ENCODE measurements around the gene UBQLN3.

UBQLN3 gene

GRCh38 chr11:5509803-5510202 is at the start of gene UBQLN3:
Gene UBQLN3, minus strand, starts transcription at chr11:5509957. Its CDS starts 399 bp downstream, at chr11:5509558.
- no peak within 1 kb of the TSS for H3K4me3 ChIP-seq (ENCODE audit: low read depth, low read length)
- DNase-seq (ENCODE audit: low read depth), result no peak

- H3K4me3 ChIP-seq (ENCODE audit: low read depth, low read length), result no peak overlapping the region
- no peak for DNase-seq (ENCODE audit: low read depth)
Observed at GRCh38 chr11:5557751-5558150, 48.0 kb upstream of the UBQLN3 start.

DNA sequence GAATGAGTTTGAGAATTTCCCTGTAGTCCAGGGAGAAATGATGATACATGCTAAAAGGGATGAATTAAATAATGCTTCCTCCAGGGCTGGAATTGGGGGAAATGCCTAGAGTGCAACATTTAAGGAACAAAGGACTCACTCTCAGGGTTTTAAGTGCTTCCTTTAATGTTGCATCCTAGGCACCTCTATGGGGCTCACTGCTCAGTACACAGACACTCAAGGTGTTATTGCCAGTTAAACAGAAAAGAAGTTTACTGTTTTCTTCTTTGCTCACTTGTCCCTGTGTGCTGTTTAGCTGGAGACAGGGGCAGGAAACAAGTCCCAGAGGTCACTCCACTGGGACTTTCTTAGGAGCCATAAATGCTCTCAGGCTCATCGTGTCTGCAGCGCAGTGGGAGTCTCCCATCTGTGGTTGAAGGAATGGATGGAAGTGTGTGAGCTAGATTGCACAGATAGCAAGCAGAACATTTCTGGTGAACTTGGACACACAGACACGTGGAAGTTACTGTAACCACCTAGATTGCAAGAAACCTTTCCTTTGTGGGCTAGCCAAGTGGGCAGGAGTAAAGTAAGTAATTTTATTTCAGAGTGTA is 46.9 kb upstream of the UBQLN3 start:
- DNase-seq (ENCODE audit: low read depth), result no peak
- H3K4me3 ChIP-seq (ENCODE audit: low read depth, low read length), result no peak overlapping the region

DNA sequence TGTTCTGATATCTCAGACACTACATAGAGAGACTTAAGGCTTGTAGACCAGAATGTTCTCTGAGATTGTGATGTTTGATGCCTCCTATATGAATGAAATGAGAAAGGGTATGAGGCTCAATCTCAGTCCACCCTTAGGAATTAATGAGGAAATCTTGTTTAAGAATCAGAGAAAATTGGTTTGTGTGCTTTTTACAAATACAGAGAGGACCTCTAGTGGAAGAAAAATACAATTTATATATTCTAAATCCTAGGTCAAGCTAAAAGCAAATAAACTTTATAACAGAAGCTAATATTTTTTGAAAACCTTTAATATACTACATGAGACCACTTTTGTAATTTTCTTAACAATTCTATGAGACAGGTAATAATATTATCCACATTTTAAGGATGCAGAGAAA is 43.6 kb upstream of the UBQLN3 start:
- no peak overlapping the region for H3K4me3 ChIP-seq (ENCODE audit: low read depth, low read length)
- DNase-seq (ENCODE audit: low read depth), result no peak

DNA sequence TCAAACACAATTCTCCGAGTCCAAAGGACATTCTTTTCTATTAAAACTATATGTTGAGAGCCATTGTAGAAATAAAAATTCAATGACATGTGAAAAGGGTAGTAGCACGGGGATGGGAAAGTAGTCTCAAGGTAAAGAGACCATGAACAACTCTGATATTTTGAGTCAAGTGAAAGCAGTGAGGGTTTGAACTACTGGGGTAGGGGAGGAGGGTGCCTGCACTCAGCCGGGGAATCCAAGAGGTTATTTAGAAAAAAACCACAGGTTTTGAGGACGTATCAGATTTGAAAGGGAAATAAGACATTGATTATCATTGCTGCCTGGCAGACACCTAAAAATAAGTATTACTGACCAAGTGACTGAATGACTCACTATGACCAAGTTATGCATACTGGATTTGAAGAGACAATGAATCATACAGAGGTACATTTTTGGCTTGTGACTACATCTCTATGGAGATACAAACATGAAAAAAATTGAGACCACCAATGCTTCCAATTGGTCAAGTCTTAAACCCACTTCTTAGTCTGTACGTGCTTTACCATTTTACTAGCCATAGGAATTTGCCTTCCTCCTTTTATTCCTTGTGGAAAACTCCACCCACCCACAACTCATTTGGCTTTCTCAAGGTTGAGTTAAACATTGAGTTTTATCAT is 40.8 kb upstream of the UBQLN3 start:
- no peak overlapping the region for H3K4me3 ChIP-seq (ENCODE audit: low read depth, low read length)
- peak; percentile 52 for DNase-seq (ENCODE audit: low read depth)

DNA sequence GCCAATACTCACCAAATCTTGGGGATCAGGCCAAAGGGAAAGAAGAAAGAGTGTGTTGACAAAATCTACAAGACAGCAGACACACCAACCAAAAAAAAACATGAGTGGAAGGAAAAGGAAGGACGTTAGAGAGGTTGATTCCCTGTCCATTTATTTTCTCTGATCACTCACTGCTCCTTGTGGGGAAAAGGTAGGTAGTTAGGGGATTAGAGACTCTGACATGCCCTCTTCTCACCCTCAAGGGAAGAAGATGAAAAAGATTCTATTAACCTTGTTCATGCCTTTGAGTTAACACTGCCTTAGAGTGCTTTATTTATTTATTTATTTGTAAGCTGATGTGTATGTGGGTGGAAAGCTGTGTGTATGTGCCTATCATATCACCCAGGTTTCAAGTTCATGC is 38.7 kb upstream of the UBQLN3 start, which contains the start of gene OR52H1:
OR52H1 (minus strand) TSS at position 101 of the 400 bp plus-strand sequence. CDS start 3,035 bp downstream, outside the sequence.
- DNase-seq (ENCODE audit: low read depth), result no peak

DNA sequence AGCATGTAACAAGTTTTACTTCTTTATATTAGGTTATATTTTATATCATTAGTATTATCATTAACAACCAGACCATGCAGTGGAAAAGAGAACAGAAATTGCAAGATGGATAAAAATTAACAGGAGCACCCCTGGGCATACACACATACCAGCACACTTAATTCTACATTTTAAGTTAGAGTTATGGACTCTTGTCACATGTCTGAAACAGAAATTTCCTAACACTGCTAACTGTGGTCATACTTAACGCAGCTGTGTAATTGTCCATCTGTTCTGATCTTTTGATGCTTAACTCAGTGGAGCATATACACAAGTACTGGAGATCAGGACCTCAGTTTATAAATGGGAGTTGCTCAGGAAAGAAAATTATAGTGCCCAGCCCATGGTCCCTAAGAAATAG is 38.2 kb upstream of the UBQLN3 start:
- DNase-seq (ENCODE audit: low read depth), result no peak
- no peak overlapping the region for H3K4me3 ChIP-seq (ENCODE audit: low read depth, low read length)

More for the DNA sequence above, 38.7 kb upstream of the UBQLN3 start, which contains the start of gene OR52H1:
- H3K4me3 ChIP-seq (ENCODE audit: low read depth, low read length), result no peak within 1 kb of the TSS

DNA sequence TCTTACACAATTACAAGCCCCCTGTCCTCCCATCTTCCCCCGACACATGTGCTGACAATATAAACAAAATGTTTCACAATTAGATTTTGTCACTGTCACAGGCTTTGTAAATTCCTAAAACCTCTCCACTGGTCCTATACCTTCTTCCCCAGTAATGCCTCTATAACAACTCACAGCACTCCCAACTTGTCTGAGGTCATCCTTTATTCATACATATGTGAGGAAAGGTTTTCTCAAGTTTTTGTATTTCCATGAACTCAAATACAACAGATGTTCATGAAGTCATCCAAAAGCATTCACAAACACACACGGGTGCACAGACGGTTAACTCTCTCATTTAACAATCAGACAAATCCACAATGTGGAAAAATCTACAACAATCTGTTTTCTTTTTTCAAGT is 36.7 kb upstream of the UBQLN3 start:
- DNase-seq (ENCODE audit: low read depth), result no peak
- H3K4me3 ChIP-seq (ENCODE audit: low read depth, low read length), result no peak overlapping the region

- no peak for DNase-seq (ENCODE audit: low read depth)
- no peak overlapping the region for H3K4me3 ChIP-seq (ENCODE audit: low read depth, low read length)
Observed at GRCh38 chr11:5541427-5541826, 31.7 kb upstream of the UBQLN3 start.

DNA sequence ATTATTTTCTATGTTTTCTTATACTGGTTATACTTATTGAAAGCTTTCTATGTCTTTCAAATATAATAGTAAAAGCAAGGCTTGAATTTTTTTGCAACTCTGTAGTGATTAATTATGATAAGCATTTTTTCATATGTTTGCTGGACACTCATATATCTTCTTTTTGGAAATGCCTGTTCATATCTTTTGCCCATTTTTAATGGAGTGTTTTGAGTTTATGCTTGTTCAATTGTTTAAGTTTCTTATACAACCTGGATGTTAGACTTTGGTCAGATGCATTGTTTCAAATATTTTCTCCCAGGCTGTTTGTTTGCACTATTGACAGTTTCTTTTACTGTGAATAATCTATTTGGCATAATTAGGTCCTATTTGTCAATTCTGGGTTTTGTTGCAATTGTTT is 26.7 kb upstream of the UBQLN3 start:
- no peak overlapping the region for H3K4me3 ChIP-seq (ENCODE audit: low read depth, low read length)
- no peak for DNase-seq (ENCODE audit: low read depth)

- no peak overlapping the region for H3K4me3 ChIP-seq (ENCODE audit: low read depth, low read length)
- no peak for DNase-seq (ENCODE audit: low read depth)
Observed at GRCh38 chr11:5534046-5534445, 24.3 kb upstream of the UBQLN3 start.

DNA sequence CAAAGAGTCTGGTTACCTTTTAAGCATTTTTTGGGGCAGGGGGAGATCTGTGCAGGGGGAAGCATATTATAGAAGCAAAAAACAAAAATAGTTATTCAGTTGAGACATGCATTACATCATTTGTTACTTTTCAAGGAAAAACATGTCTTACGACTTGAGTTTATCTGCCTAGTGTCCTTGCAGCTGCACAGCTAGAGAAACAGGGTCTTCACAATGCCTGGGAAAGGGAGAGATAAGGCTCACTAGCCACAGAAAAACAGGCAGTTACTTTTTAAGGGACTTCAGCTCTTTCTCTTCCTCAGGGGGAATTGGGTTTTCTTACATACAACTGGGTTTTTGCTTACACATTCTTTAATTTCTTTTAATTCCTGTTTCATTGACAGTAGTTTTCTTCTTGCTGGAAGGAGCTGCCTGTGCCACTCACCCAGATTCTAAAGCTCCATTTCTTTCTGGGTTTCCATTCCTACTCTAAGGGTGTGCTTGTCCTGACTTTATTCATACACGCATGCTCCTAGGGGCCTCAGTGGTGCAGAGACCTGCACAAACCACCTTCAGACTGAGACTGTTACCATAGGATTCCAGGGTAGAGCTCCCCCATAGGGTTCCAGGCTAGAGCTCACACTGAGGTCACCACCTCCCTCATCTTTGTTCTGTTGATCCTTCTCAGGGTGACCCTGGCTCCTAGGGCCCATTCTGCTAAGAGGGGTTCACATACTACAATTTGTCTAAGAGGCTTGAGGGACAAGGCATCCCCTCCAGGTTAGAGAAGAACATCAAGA is 21.5 kb upstream of the UBQLN3 start:
- DNase-seq (ENCODE audit: low read depth), result no peak
- no peak overlapping the region for H3K4me3 ChIP-seq (ENCODE audit: low read depth, low read length)

GRCh38 chr11:5528495-5528894 is 18.7 kb upstream of the UBQLN3 start:
- DNase-seq (ENCODE audit: low read depth), result no peak
- no peak overlapping the region for H3K4me3 ChIP-seq (ENCODE audit: low read depth, low read length)

DNA sequence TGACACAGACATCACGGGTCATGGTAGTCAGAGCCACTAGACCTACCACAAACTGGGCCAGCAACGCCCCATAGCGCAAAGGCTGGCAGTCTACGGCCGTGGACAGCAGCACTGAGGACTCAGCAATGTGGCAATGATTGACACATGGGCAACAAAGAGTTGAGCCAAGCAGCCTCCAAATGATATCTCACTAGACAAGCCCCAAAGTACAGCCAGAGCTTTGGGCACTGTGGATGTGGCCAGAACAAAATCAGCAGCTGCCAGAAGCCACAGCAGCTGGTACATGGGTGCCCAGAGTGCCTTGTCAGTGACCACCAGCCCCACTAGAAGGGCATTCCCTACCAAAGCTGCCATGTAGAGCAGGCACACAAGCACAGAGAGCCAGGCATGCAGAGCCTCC is 18.0 kb upstream of the UBQLN3 start:
- DNase-seq (ENCODE audit: low read depth), result no peak
- no peak overlapping the region for H3K4me3 ChIP-seq (ENCODE audit: low read depth, low read length)

DNA sequence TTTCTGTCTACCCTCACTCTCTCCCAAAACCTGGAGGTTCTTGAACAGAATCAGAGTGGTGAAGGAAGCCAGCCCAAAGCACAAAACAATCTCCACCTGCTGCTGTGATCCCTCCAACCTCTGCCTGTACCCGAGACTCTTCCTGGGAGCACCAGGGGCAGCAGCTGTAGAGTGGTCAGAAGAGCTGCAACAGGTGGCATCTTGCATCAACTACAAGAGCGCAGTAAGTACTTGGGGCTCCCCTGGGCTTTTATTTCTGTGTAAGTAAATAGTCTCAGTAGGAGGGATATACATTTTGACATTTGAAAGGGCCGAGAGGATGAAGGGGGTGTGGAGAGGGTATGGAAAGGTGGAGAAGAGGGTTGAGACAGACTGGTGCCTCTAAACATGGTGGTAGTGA is 15.0 kb upstream of the UBQLN3 start:
- no peak for DNase-seq (ENCODE audit: low read depth)
- H3K4me3 ChIP-seq (ENCODE audit: low read depth, low read length), result no peak overlapping the region

- no peak overlapping the region for H3K4me3 ChIP-seq (ENCODE audit: low read depth, low read length)
- no peak for DNase-seq (ENCODE audit: low read depth)
Observed at GRCh38 chr11:5522308-5522707, 12.6 kb upstream of the UBQLN3 start.

DNA sequence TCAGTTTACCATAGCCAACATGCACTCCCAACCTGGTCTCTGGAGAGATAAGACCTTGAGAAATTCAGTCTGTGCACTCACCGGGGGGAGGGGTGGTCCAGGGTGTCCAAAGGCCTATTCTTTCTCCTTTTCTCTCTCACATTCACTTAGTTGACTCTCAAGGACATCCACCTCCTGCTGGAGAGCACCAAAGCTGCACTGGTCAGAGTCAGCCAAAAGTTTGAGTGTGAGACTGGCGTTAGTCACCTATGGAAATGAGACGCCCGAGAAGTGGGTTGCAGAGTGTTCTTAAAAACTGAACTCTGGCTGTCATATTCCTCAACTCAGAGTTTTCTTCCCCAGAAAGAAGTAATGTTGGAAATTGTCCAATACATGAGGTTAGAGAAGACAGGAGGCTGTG is 11.8 kb upstream of the UBQLN3 start:
- H3K4me3 ChIP-seq (ENCODE audit: low read depth, low read length), result no peak overlapping the region
- no peak for DNase-seq (ENCODE audit: low read depth)

GRCh38 chr11:5516599-5516998 is 6.8 kb upstream of the UBQLN3 start, which contains the start of gene UBQLNL:
Gene UBQLNL, minus strand, starts transcription at chr11:5516699. Its CDS starts 258 bp downstream, at chr11:5516441.
- DNase-seq (ENCODE audit: low read depth), result no peak
- H3K4me3 ChIP-seq (ENCODE audit: low read depth, low read length), result no peak within 1 kb of the TSS

- no peak overlapping the region for H3K4me3 ChIP-seq (ENCODE audit: low read depth, low read length)
- no peak for DNase-seq (ENCODE audit: low read depth)
Observed at GRCh38 chr11:5514841-5515240, 5.1 kb upstream of the UBQLN3 start.

DNA sequence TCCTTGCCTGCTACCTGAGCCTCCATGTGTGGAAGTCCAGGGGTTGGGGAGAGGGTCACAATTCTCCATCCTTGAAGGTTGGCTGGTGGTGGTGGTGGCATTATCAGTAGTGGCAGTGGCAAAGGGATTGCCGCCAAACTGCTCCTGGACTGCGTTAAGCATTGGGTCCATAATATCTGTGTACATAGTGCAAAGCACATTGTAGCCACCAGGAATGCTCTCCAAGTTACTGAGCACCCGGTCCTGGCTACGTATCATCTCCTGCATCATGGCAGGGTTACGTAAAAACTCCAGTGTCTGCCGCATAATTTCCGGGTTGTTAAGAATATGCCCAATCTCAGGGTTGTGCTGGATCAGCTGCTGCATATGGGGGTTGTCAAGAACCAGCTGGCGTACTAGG is 1.2 kb downstream of the UBQLN3 start:
- no peak for DNase-seq (ENCODE audit: low read depth)
- H3K4me3 ChIP-seq (ENCODE audit: low read depth, low read length), result no peak overlapping the region

- DNase-seq (ENCODE audit: low read depth), result no peak
- no peak overlapping the region for H3K4me3 ChIP-seq (ENCODE audit: low read depth, low read length)
Observed at GRCh38 chr11:5507933-5508305, 1.8 kb downstream of the UBQLN3 start.

All from skeletal muscle cell (primary cell).